GM19239 (cell line): Measurements from ENCODE around the gene MYH10.

Experiments
- DNase-seq: peaks from one replicate; pipeline ENCODE4 v3.0.0; 2011; ENCODE audit warnings: low spot score; ENCODE audit not compliant: insufficient read length
- FAIRE-seq: peaks from 2 replicates; lab custom pipeline; 2011; peaks lifted over from hg19 to GRCh38; lab: Jason Lieb, UNC

MYH10 gene

GRCh38 chr17:8504460-8505207 is 125.9 kb downstream of the MYH10 start:
- DNase-seq, result no peak
- no peak for FAIRE-seq

- no peak for DNase-seq
- no peak for FAIRE-seq
Observed at GRCh38 chr17:8503807-8504206, 126.7 kb downstream of the MYH10 start.

DNA sequence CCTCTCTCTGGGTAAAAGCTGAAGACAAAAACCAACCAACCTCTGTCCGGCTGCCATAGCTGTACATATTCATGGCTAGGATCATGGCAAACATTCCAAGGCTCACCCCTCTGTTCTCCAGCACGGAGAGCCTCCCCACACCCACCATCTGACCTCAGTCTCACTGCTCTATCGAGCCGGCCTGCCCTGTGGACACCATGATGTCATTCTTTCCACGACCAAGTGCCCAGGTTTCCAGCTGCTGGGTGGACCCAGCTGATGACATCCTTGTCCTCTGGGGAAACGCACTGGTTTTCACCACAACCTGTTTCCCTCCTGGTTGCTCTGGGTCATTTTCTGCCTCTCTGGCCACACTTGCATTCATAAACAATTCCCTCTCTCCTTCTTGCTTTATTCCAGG is 127.2 kb downstream of the MYH10 start:
- no peak for FAIRE-seq

GRCh38 chr17:8502126-8502525 is 128.4 kb downstream of the MYH10 start:
- FAIRE-seq (no peak), DNase-seq (no peak)

More for the DNA sequence above, 127.2 kb downstream of the MYH10 start:
- no peak for DNase-seq

GRCh38 chr17:8500609-8501008 is 129.9 kb downstream of the MYH10 start:
- no peak for FAIRE-seq
- no peak for DNase-seq

GRCh38 chr17:8499614-8500013 is 130.9 kb downstream of the MYH10 start:
- no peak for FAIRE-seq
- no peak for DNase-seq

DNA sequence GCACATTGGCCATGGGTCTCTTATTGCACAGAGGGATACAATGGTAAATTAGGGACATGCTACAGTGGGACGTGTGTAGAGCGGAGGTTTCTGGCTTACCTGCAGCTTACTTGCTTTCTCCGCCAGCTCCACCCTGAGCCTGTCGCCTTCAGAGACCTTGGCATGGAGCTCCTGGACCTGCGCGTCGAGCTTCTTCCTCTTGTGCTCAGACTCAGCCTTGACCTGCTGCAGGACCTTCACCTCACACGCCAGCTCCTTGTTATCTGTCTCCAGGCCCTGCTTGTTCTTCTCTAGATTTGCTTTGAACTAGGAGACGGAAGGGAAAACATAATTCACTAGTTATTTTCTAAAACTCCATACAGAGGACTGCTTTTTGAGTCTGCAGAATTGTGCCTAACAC is 131.4 kb downstream of the MYH10 start:
- FAIRE-seq (no peak), DNase-seq (no peak)

DNA sequence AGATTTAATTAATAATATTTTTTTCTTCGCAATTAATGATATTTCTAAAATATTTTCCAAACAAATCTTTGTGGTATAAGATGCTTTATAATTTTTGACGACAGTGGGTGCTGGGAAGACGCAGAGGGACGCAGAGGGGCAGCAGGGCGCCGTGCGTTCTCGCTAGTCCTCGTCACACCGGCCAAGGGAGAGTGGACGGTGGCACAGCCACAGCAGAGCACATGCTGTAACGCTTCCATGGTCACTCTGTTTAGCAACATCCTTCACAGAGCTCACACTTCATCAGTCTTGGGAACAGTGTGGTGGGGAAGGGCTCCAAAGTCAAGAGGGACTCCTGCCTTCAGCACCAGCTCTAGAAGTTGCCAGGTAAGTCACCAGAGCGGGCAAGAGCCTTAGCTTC is 134.4 kb downstream of the MYH10 start:
- FAIRE-seq (no peak), DNase-seq (no peak)

GRCh38 chr17:8494506-8495111 is 135.9 kb downstream of the MYH10 start:
- DNase-seq (no peak), FAIRE-seq (no peak)

DNA sequence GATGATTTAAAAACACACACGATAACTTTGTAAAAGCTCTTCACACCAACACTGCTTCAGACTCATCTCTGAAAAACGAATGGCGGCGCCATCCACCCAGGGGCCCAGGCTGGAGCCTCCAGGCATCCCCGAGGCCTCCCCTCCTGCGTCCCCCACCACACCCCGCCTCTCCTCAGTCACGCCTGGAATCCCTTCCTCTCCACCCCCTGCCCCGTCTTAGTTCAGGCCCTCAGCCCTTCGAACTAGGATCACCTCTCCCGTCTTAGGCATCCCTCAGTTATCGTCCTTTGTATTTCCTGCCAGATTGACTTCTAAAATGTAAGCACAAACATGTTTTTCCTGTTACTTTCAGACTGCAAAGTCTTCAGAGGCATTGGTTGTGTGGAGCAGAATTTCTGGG is 136.5 kb downstream of the MYH10 start:
- DNase-seq, result no peak
- no peak for FAIRE-seq

- DNase-seq (no peak), FAIRE-seq (no peak)
Observed at GRCh38 chr17:8492121-8492520, 138.4 kb downstream of the MYH10 start.

DNA sequence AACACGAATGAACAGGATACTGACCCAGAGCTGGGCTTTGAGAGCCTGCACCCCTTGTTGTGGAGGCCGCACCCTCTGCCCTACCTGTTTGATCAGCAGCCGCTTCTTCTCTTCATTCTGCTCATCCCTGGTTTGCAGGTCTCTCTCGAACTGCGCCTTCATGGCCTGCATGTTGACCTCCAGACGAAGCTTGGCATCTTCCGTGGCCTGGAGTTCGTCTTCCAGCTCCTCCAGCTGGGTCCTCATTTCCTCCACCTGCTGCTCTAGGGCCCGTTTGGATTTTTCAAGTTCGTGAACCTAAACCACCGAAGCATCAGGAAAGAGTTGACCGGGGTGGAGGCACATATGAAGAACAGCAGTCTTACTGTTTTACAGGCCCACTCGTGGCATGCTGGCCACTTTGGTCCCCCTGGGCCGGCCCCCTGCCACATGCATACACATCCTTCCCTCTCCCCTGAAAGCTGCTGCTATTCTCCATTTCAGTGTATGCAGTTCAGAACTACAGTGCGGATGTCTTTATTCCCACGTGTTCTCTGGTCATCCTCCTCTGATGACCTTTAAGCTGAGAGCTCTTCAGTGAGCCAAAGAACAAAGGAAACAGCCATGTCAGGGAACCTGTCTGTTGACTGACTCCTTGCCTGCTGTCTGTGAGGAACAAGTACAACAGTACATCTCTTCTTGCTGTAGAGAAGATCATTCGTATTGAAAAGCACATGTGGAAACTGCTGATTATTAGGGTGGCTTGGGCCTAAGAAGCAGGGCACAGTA is 140.1 kb downstream of the MYH10 start:
- FAIRE-seq (no peak), DNase-seq (no peak)

GRCh38 chr17:8489841-8490240 is 140.7 kb downstream of the MYH10 start:
- no peak for DNase-seq
- no peak for FAIRE-seq

GRCh38 chr17:8488901-8489300 is 141.6 kb downstream of the MYH10 start:
- no peak for FAIRE-seq
- DNase-seq, result no peak

DNA sequence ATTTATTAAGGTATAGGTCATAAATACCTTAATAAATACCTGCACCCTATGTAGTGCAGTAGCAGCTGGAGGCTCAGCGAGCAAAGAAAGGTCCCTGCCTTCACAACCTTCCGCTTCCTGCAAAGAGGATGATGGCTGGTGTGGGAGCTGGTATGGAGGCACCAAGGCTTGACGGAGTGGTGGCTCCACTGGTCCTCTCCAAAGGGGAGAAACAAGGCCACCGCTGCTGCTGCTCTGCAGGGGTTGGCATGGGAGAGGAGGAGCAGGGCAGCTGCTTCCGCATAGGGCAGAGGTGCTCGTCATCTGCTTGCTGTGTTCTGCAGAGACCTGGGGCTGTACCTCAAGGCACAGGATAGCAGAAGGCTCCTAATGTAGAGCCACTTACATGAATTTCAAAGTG is 142.0 kb downstream of the MYH10 start:
- FAIRE-seq (no peak), DNase-seq (no peak)

GRCh38 chr17:8487743-8488142 is 142.8 kb downstream of the MYH10 start:
- DNase-seq, result no peak
- no peak for FAIRE-seq

- FAIRE-seq (no peak), DNase-seq (no peak)
Observed at GRCh38 chr17:8487130-8487645, 143.3 kb downstream of the MYH10 start.

- DNase-seq (no peak), FAIRE-seq (peak; percentile 78)
Observed at GRCh38 chr17:8485491-8485890, 145.0 kb downstream of the MYH10 start.

DNA sequence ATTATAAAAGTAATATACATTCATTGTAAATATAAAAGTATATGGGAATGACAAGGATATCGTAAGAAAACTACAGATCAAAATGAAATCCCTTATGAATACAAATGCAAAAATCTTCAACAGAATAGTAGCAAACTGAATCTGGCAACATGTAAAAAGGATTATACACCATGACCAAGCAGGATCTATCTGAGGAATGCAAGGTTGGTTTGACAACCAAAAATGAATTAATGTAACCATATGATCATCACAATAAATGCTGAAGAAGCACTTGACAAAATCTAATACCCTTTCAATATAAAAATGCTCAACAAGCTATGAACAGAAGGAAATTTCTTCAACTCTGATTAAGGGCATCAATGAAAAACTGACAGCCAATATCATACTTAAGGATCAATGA is 146.1 kb downstream of the MYH10 start:
- FAIRE-seq (no peak), DNase-seq (no peak)

- FAIRE-seq (no peak), DNase-seq (no peak)
Observed at GRCh38 chr17:8482546-8482945, 148.0 kb downstream of the MYH10 start.

- FAIRE-seq (no peak), DNase-seq (no peak)
Observed at GRCh38 chr17:8481703-8482102, 148.8 kb downstream of the MYH10 start.
